K562 (cell line): ENCODE measurements around the gene CEL. TPM values are rescaled to one million over a fixed set of nuclear protein-coding genes. Genes with fewer than 3 reads are reported as not detected.

Experiments used
- ATAC-seq: fragments of 200-7000 bp; cut with Tn5 transposase; 3 replicates; pipeline ENCODE4 v1.9.1; 2020; ENCODE audit warnings: moderate library complexity
- BruUV-seq: library from RNA; stranded (reverse); fragments of 400-500 nt; replicated peaks from 2 replicates; lab custom pipeline; 2021; lab: Mats Ljungman, UMichigan
- CTCF ChIA-PET: fragments of 300-600 bp; formaldehyde crosslinking; extraction: SDS; loops from one replicate; lab custom pipeline; 2021; ENCODE audit warnings: low intra/inter-chr PET ratio; lab: Yijun Ruan, JAX
- POLR2A ChIA-PET: fragments of 300-600, 350-650 bp; sonication (Branson Sonifier 250); formaldehyde crosslinking; extraction: SDS; loops from one replicate; lab custom pipeline; 2021; ENCODE audit warnings: antibody characterized with exemption, inconsistent platforms; lab: Yijun Ruan, JAX
- DNase-seq, 4 experiments: peaks; one replicate each; pipeline versions ENCODE4 v3.0.0 to v3.0.0-alpha.2; 2011 to 2018; ENCODE audit warnings: low spot score in 3 of 4, mixed read lengths in 3 of 4; ENCODE audit errors: extremely low read depth in 1 of 4
- FAIRE-seq: peaks from 2 replicates; lab custom pipeline; 2011; peaks lifted over from hg19 to GRCh38; lab: Jason Lieb, UNC
- H2AFZ ChIP-seq: 2 replicates; pipeline ENCODE4 v1.6.0; 2011; ENCODE audit warnings: low read depth, low read length, control low read depth, inconsistent platforms
- H3K27ac ChIP-seq: fragments of 200-600 bp; 3 replicates; pipeline ENCODE4 v1.8.0; 2011; ENCODE audit warnings: low read depth, mild to moderate bottlenecking, control low read depth, inconsistent platforms, low read length, moderate library complexity, mixed read lengths; ENCODE audit errors: extremely low read depth
- H3K27me3 ChIP-seq, 2 experiments: fragments of 300-600 bp in 1 of 2; 2 replicates in 1 of 2; 3 replicates in 1 of 2; pipeline versions ENCODE4 v1.6.0 to v1.8.0; 2011; ENCODE audit warnings: inconsistent platforms in 2 of 2, low read length in 2 of 2, mild to moderate bottlenecking in 1 of 2, mixed read lengths in 1 of 2, moderate library complexity in 1 of 2; ENCODE audit not compliant: control insufficient read depth in 2 of 2, insufficient read depth in 2 of 2
- H3K36me3 ChIP-seq: fragments of 300-600 bp; 3 replicates; pipeline ENCODE4 v1.8.0; 2011; ENCODE audit warnings: mild to moderate bottlenecking, low read length, inconsistent platforms; ENCODE audit not compliant: control insufficient read depth, insufficient read depth
- H3K4me1 ChIP-seq, 2 experiments: fragments of 200-600 bp in 1 of 2; replicated peaks in 1 of 2; 2 replicates in 1 of 2; 3 replicates in 1 of 2; pipeline versions ENCODE4 v1.5.1 to v1.8.0; 2011; ENCODE audit warnings: inconsistent platforms in 2 of 2, low read length in 2 of 2, mild to moderate bottlenecking in 1 of 2, mixed read lengths in 1 of 2, moderate library complexity in 1 of 2; ENCODE audit not compliant: control insufficient read depth in 2 of 2, insufficient read depth in 2 of 2
- H3K4me2 ChIP-seq: 2 replicates; pipeline ENCODE4 v1.6.1; 2011; ENCODE audit warnings: low read length, control low read depth, inconsistent platforms, mixed read lengths; ENCODE audit not compliant: insufficient read depth
- H3K4me3 ChIP-seq: fragments of 200-600 bp; sonication (generic), shearing (Covaris generic); 2 replicates; pipeline ENCODE4 v1.5.1; 2016; ENCODE audit warnings: control low read depth, inconsistent platforms
- H3K79me2 ChIP-seq: fragments of 200-600 bp; 3 replicates; pipeline ENCODE4 v1.8.0; 2011; ENCODE audit warnings: low read length, inconsistent platforms; ENCODE audit not compliant: control insufficient read depth, insufficient read depth
- H3K9ac ChIP-seq, 2 experiments: 2 replicates each; pipeline versions ENCODE4 v1.6.0 to v1.6.1; 2011; ENCODE audit warnings: low read depth in 2 of 2, low read length in 2 of 2, control low read depth in 1 of 2, inconsistent platforms in 1 of 2, mild to moderate bottlenecking in 1 of 2, mixed read lengths in 1 of 2; ENCODE audit not compliant: insufficient read depth in 1 of 2
- H3K9me1 ChIP-seq: one replicate; pipeline ENCODE4 v1.6.0; 2011; ENCODE audit warnings: inconsistent platforms, mild to moderate bottlenecking, low read length, moderate library complexity; ENCODE audit not compliant: control insufficient read depth, insufficient read depth
- H3K9me3 ChIP-seq: replicated peaks from 2 replicates; pipeline ENCODE4 v1.5.1; 2011; ENCODE audit warnings: low read depth, low read length, inconsistent platforms; ENCODE audit not compliant: control insufficient read depth, insufficient read depth
- H4K20me1 ChIP-seq: replicated peaks from 2 replicates; pipeline ENCODE4 v1.6.1; 2011; ENCODE audit warnings: low read length, inconsistent platforms, mixed read lengths; ENCODE audit not compliant: control insufficient read depth, insufficient read depth
- BRCA1 ChIP-seq, 2 experiments: fragments of 450-650 bp in 1 of 2; sonication (generic) in 1 of 2; formaldehyde crosslinking in 1 of 2; IDR thresholded peaks; 2 replicates each; pipeline versions ENCODE4 v1.5.0 to v1.6.1; 2017 to 2020; ENCODE audit warnings: mild to moderate bottlenecking in 1 of 2, missing genetic modification reagents in 1 of 2
- EGR1 ChIP-seq: fragments of 450-650 bp; conservative IDR thresholded peaks from 2 replicates; pipeline ENCODE4 v1.6.1; 2017; ENCODE audit warnings: mild to moderate bottlenecking
- ELK3 ChIP-seq: fragments of 450-650 bp; formaldehyde crosslinking; IDR thresholded peaks from 2 replicates; pipeline ENCODE4 v1.4.0; 2020; ENCODE audit warnings: mild to moderate bottlenecking
- FUS ChIP-seq: fragments of 200-400 bp; formaldehyde crosslinking; optimal IDR thresholded peaks from 2 replicates; pipeline ENCODE3; 2017; ENCODE audit warnings: low read depth, low read length
- GABPB1 ChIP-seq: sonication (generic); formaldehyde crosslinking; IDR thresholded peaks from 2 replicates; pipeline ENCODE4 v1.8.0; 2022; ENCODE audit warnings: mild to moderate bottlenecking, missing genetic modification reagents
- POLR3A ChIP-seq: IDR thresholded peaks from 2 replicates; pipeline ENCODE4 v1.6.1; 2011; ENCODE audit warnings: borderline replicate concordance, mild to moderate bottlenecking, moderate library complexity; ENCODE audit not compliant: insufficient read length, insufficient read depth; ENCODE audit errors: extremely low read depth
- ZNF507 ChIP-seq: conservative IDR thresholded peaks from 2 replicates; pipeline ENCODE4 v1.6.1; 2017; ENCODE audit warnings: missing genetic modification characterization, missing compliant biosample characterization
- ZNF740 ChIP-seq, 3 experiments: fragments of 200-800 bp in 1 of 3; sonication (Bioruptor generic) in 1 of 3; sonication (generic) in 1 of 3; formaldehyde crosslinking in 1 of 3; IDR thresholded peaks; 2 replicates each; pipeline versions ENCODE4 v1.6.1 to v1.8.0; 2016 to 2022; ENCODE audit warnings: mild to moderate bottlenecking in 2 of 3, missing compliant biosample characterization in 2 of 3, missing genetic modification characterization in 2 of 3, missing genetic modification reagents in 1 of 3
- WGBS: fragments of 100-300 bp; shearing (Covaris generic); methylation state at CpG from one replicate; pipeline ENCODE4 v1.1.6; 2016; ENCODE audit warnings: low coverage, mixed read lengths; ENCODE audit not compliant: insufficient coverage; ENCODE audit errors: missing lambda C conversion rate; 5-methylcytosine and 5-hydroxymethylcytosine counted together
- in situ Hi-C: fragments of 300-500 bp; cut with MboI; formaldehyde crosslinking; loops from 4 replicates; pipeline ENCODE4 v1.15.0; 2018; ENCODE audit warnings: inconsistent platforms, mixed read lengths
- intact Hi-C: fragments of 100-400 bp; cut with micrococcal nuclease; formaldehyde crosslinking; loops from 2 replicates; pipeline ENCODE4 v1.14.2; 2022
- polyA plus RNA-seq, 8 experiments: library from polyadenylated mRNA; depleted of rRNA in 4 of 8; stranded (reverse) in 5 of 8; unstranded in 3 of 8; fragments of >200 nt; fragmentation: Nextera tagmentation in 2 of 8; fragmentation: Illumina TruSeq in 1 of 8; extraction: Ambion mirVana in 2 of 8; extraction: Trizol in 1 of 8; gene quantifications; 2 replicates each; pipeline versions ENCODE4 v1.2.1 to v1.2.3, GENCODE V29; 2011 to 2014; ENCODE audit warnings: inconsistent platforms in 1 of 8, missing spikeins in 1 of 8
- total RNA-seq, 7 experiments: library from RNA; depleted of rRNA in 6 of 7; stranded (reverse); fragments of >200 nt in 6 of 7; fragmentation: Illumina TruSeq in 2 of 7; extraction: Trizol in 2 of 7; gene quantifications; 2 replicates each; pipeline versions ENCODE4 v1.2.1 to v1.2.3, GENCODE V29; 2011 to 2021; ENCODE audit warnings: low replicate concordance in 1 of 7

The CEL gene
- total and polyA plus RNA-seq, 9 of the 15 experiments (the other 6 are each of a cell fraction or from before 2014, with no cell fraction given) = 0.09 to 3.0 (median 0.51) TPM; not detected in 2

- no peak for TF ChIP-seq ZNF740 (CRISPR knock-in tag; IDR thresholded peaks at IDR 0.05)
- TF ChIP-seq ZNF740 (tag; IDR thresholded peaks at IDR 0.05) = no peak
- no peak for TF ChIP-seq ELK3 (CRISPR knock-in tag)
- TF ChIP-seq GABPB1 = no peak
- TF ChIP-seq POLR3A = no peak
These were observed 17.7 kb upstream of the CEL start (continued) for GRCh38 chr9:133044125-133044524.

GRCh38 chr9:133044661-133045060, 17.1 kb upstream of the CEL start:
- POLR2A ChIA-PET = interaction anchor here (0.6 kb wide), 1 partner anchor 13 kb away, joined by 3 read pairs; no protein-coding TSS in a partner anchor

More at GRCh38 chr9:133044661-133045060, 17.1 kb upstream of the CEL start:
- H3K36me3 ChIP-seq = peaks cover 88% of the 10 kb centered on the region
- no peak for DNase-seq
- peaks cover 7% of the 10 kb centered on the region; the same call in 1 of the 2 replicates for H4K20me1 ChIP-seq
- H3K9me1 ChIP-seq = no peaks in the 10 kb centered on the region
- H3K27ac ChIP-seq = no peak overlapping the region
- intact Hi-C loops = loop anchor here (5.0 kb wide), 1 partner anchor 103 kb away; no protein-coding TSS in a partner anchor
- H2AFZ ChIP-seq = no peak overlapping the region
- no peaks in the 10 kb centered on the region for H3K27me3 ChIP-seq
- in situ Hi-C loops = no loop called here
- BruUV-seq = no TSS peak
- H3K4me1 ChIP-seq = peaks cover 0 to 9% of the 10 kb centered on the region in 2 experiments; a peak in 2 of 5 replicates
- ATAC-seq = no peak
- H3K4me3 ChIP-seq = no peak overlapping the region
- peaks cover 23% of the 10 kb centered on the region for H3K79me2 ChIP-seq
- no peak for FAIRE-seq
- no peak overlapping the region for H3K9ac ChIP-seq
- TF ChIP-seq ZNF507 (tag) (no peak), EGR1 (0 out of 2 replicates have a peak, but pooled peaks have one; percentile 16), FUS (no peak), BRCA1 (IDR thresholded peaks at IDR 0.05) (no peak), BRCA1 (CRISPR knock-in tag; IDR thresholded peaks at IDR 0.05) (no peak)
- no peaks in the 10 kb centered on the region for H3K9me3 ChIP-seq
- H3K4me2 ChIP-seq = no peak overlapping the region
- 97% methylated on average over 9 of the region's 11 CpGs for WGBS
- CTCF ChIA-PET = no interaction called here
